K562 (cell line): ENCODE results near the gene ERFL. TPM values are rescaled to one million over a fixed set of nuclear protein-coding genes. Genes with fewer than 3 reads are reported as not detected.

Source experiments
- ATF1 ChIP-seq, 2 experiments: fragments of 450-650 bp in 1 of 2; IDR thresholded peaks; 2 replicates each; pipeline ENCODE4 v1.6.1; 2016; ENCODE audit warnings: missing compliant biosample characterization in 1 of 2, missing genetic modification characterization in 1 of 2
- ATF7 ChIP-seq: fragments of 450-650 bp; IDR thresholded peaks from 2 replicates; pipeline ENCODE4 v1.7.1; 2014; ENCODE audit warnings: mild to moderate bottlenecking, moderate library complexity
- HCFC1 ChIP-seq: IDR thresholded peaks from 2 replicates; pipeline ENCODE4 v1.6.1; 2012; ENCODE audit warnings: low read depth, low read length, improper control_type of control experiment
- IRF2 ChIP-seq: sonication (generic); formaldehyde crosslinking; IDR thresholded peaks from 2 replicates; pipeline ENCODE4 v1.8.1; 2022; ENCODE audit warnings: mild to moderate bottlenecking, missing genetic modification reagents
- JUN ChIP-seq, 2 experiments: sonication (generic) in 1 of 2; formaldehyde crosslinking in 1 of 2; IDR thresholded peaks; 2 replicates each; pipeline versions ENCODE4 v1.6.1 to v1.8.0; 2012 to 2022; ENCODE audit warnings: borderline replicate concordance in 2 of 2, mild to moderate bottlenecking in 2 of 2, improper control_type of control experiment in 1 of 2, low read depth in 1 of 2, low read length in 1 of 2, missing genetic modification reagents in 1 of 2
- KLF6 ChIP-seq: fragments of 250-450 bp; sonication (Bioruptor Pico); IDR thresholded peaks from 2 replicates; pipeline ENCODE4 v1.4.0; 2020; ENCODE audit warnings: mild to moderate bottlenecking, moderate library complexity, borderline replicate concordance
- MBD2 ChIP-seq: sonication (generic); IDR thresholded peaks from 2 replicates; pipeline ENCODE4 v1.6.1; 2016; ENCODE audit warnings: low read depth, borderline replicate concordance
- NCOA6 ChIP-seq: fragments of 450-650 bp; IDR thresholded peaks from 2 replicates; pipeline ENCODE4 v1.6.1; 2017; ENCODE audit warnings: mild to moderate bottlenecking
- NR1H2 ChIP-seq: sonication (generic); formaldehyde crosslinking; IDR thresholded peaks from 2 replicates; pipeline ENCODE4 v1.4.0; 2020; ENCODE audit warnings: mild to moderate bottlenecking, missing genetic modification reagents
- NRF1 ChIP-seq, 2 experiments: fragments of 450-650 bp; IDR thresholded peaks in 1 of 2; conservative IDR thresholded peaks in 1 of 2; 2 replicates each; pipeline ENCODE4 v1.6.1; 2014; ENCODE audit warnings: mild to moderate bottlenecking in 2 of 2
- YY1 ChIP-seq, 3 experiments: IDR thresholded peaks; 2 replicates each; pipeline ENCODE4 v1.6.1; 2011; ENCODE audit warnings: low read length in 2 of 3, mild to moderate bottlenecking in 2 of 3, moderate library complexity in 2 of 3, borderline replicate concordance in 1 of 3, control low read depth in 1 of 3, low read depth in 1 of 3; ENCODE audit not compliant: insufficient read depth in 3 of 3, insufficient replicate concordance in 2 of 3, control insufficient read depth in 1 of 3, insufficient read length in 1 of 3; ENCODE audit errors: extremely low read depth in 1 of 3
- ZEB2 ChIP-seq: fragments of 450-650 bp; IDR thresholded peaks from 2 replicates; pipeline ENCODE4 v1.6.1; 2016
- ZNF12 ChIP-seq: sonication (generic); formaldehyde crosslinking; IDR thresholded peaks from 2 replicates; pipeline ENCODE4 v1.4.0; 2020; ENCODE audit warnings: mild to moderate bottlenecking, missing genetic modification reagents
- ZNF143 ChIP-seq: sonication (generic); formaldehyde crosslinking; IDR thresholded peaks from 2 replicates; pipeline ENCODE4 v1.9.0; 2022; ENCODE audit warnings: mild to moderate bottlenecking, missing genetic modification reagents
- ZNF184 ChIP-seq: sonication (generic); formaldehyde crosslinking; IDR thresholded peaks from 2 replicates; pipeline ENCODE4 v1.5.0; 2020; ENCODE audit warnings: missing genetic modification reagents
- ZNF354B ChIP-seq: fragments of 250-450 bp; sonication (Bioruptor Pico); IDR thresholded peaks from 2 replicates; pipeline ENCODE4 v1.4.0; 2020
- polyA plus RNA-seq, 8 experiments: library from polyadenylated mRNA; depleted of rRNA in 4 of 8; stranded (reverse) in 5 of 8; unstranded in 3 of 8; fragments of >200 nt; fragmentation: Nextera tagmentation in 2 of 8; fragmentation: Illumina TruSeq in 1 of 8; extraction: Ambion mirVana in 2 of 8; extraction: Trizol in 1 of 8; gene quantifications; 2 replicates each; pipeline versions ENCODE4 v1.2.1 to v1.2.3, GENCODE V29; 2011 to 2014; ENCODE audit warnings: inconsistent platforms in 1 of 8, missing spikeins in 1 of 8
- total RNA-seq, 7 experiments: library from RNA; depleted of rRNA in 6 of 7; stranded (reverse); fragments of >200 nt in 6 of 7; fragmentation: Illumina TruSeq in 2 of 7; extraction: Trizol in 2 of 7; gene quantifications; 2 replicates each; pipeline versions ENCODE4 v1.2.1 to v1.2.3, GENCODE V29; 2011 to 2021; ENCODE audit warnings: low replicate concordance in 1 of 7
- TF ChIP-seq, protein P1 (sequence below): fragments of 250-450 bp; sonication (Bioruptor Pico); IDR thresholded peaks from 2 replicates; pipeline ENCODE4 v1.4.0; 2020
- TF ChIP-seq, protein P2 (sequence below), 3 experiments: IDR thresholded peaks in 2 of 3; conservative IDR thresholded peaks in 1 of 3; 2 replicates each; pipeline ENCODE4 v1.5.1; 2011 to 2012; ENCODE audit warnings: low read length in 3 of 3, mild to moderate bottlenecking in 3 of 3, control low read depth in 2 of 3, improper control_type of control experiment in 1 of 3, inconsistent platforms in 1 of 3, low read depth in 1 of 3, mixed read lengths in 1 of 3, moderate library complexity in 1 of 3; ENCODE audit not compliant: insufficient read depth in 2 of 3
- TF ChIP-seq, protein P3 (sequence below): conservative IDR thresholded peaks from 2 replicates; pipeline ENCODE4 v1.6.1; 2011; ENCODE audit warnings: low read depth, mild to moderate bottlenecking, low read length; ENCODE audit not compliant: control insufficient read depth
- TF ChIP-seq, protein P4 (sequence below): fragments of 450-650 bp; IDR thresholded peaks from 2 replicates; pipeline ENCODE4 v1.6.1; 2016; ENCODE audit warnings: antibody characterized with exemption

Gene ERFL
- total and polyA plus RNA-seq, 9 of the 15 experiments (the other 6 are each of a cell fraction or from before 2014, with no cell fraction given), result 0.07 to 0.75 (median 0.32) TPM; not detected in 4

DNA sequence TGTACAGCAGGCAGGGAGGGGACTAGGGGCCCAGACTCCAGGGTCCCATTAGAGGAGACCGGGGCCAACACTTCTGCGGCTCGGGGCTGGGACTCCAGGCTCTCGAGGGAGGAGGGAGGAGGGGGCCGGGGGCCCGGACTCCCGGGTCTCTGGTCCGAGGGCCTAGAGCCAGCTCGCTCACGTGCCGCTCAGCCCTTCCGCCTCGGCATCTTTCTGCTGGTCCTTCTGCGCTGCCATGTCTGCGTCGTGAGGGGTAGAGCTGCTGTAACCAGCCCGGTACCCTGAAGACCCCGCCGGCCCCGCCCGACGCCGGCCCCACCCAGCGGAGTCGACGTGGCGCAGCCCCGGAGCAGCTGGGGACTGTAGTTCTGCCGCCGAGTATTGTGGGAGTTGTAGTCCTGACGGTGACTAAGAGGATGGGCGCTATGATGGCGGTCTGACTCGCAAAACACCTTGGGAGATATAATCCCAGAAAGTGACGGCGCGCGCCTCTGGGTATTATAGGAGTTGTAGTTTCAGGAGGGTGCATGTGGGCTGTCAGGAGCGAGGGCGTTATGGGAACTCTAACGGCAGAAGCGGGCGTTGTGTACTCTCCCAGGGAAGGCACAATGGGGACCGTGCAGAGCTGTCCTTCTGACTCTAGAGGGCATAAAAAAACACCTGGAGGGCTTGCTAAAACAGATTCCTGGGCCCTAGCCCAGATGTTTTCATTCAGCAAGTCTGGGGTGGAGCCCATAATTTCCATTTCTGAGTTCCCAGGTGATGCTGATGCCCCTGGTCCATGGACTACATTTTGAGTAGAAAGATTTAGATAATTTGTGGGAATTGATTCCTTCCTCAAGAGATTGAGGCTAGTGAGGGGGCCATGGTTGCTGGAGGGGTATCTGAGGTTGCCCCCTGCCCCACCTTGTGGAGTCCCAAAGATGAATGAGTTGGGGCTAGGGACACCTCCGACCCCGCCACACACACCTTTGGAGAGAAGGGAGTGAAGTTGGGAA, 31.1 kb upstream of the ERFL start, which contains the start of gene RABAC1 (continued):
- TF ChIP-seq, protein P1, sequence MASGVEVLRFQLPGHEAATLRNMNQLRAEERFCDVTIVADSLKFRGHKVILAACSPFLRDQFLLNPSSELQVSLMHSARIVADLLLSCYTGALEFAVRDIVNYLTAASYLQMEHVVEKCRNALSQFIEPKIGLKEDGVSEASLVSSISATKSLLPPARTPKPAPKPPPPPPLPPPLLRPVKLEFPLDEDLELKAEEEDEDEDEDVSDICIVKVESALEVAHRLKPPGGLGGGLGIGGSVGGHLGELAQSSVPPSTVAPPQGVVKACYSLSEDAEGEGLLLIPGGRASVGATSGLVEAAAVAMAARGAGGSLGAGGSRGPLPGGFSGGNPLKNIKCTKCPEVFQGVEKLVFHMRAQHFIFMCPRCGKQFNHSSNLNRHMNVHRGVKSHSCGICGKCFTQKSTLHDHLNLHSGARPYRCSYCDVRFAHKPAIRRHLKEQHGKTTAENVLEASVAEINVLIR (CRISPR knock-in tag), result peak; percentile 76
- TF ChIP-seq NCOA6, result peak; percentile 67; the same call in 1 of the 2 replicates
- no peak for TF ChIP-seq ATF1 (CRISPR knock-in tag; IDR thresholded peaks at IDR 0.05)
- TF ChIP-seq ATF1 (tag; IDR thresholded peaks at IDR 0.05), result peak; percentile 95
- TF ChIP-seq NR1H2 (CRISPR knock-in tag), result no peak
- peak; percentile 52 for TF ChIP-seq ATF7
- peak; percentile 75; the same call in 1 of the 2 replicates for TF ChIP-seq ZEB2
- peak; percentile 80 to 83 for TF ChIP-seq NRF1 (conservative IDR thresholded peaks at IDR 0.05 in 1 of 2, IDR thresholded peaks at IDR 0.05 in 1 of 2)
- 0 out of 2 replicates have a peak, but pooled peaks have one; percentile 25 for TF ChIP-seq ZNF12 (CRISPR knock-in tag)
- peak; percentile 96 for TF ChIP-seq ZNF143
- TF ChIP-seq, protein P2, sequence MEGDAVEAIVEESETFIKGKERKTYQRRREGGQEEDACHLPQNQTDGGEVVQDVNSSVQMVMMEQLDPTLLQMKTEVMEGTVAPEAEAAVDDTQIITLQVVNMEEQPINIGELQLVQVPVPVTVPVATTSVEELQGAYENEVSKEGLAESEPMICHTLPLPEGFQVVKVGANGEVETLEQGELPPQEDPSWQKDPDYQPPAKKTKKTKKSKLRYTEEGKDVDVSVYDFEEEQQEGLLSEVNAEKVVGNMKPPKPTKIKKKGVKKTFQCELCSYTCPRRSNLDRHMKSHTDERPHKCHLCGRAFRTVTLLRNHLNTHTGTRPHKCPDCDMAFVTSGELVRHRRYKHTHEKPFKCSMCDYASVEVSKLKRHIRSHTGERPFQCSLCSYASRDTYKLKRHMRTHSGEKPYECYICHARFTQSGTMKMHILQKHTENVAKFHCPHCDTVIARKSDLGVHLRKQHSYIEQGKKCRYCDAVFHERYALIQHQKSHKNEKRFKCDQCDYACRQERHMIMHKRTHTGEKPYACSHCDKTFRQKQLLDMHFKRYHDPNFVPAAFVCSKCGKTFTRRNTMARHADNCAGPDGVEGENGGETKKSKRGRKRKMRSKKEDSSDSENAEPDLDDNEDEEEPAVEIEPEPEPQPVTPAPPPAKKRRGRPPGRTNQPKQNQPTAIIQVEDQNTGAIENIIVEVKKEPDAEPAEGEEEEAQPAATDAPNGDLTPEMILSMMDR (IDR thresholded peaks at IDR 0.05 in 2 of 3, conservative IDR thresholded peaks at IDR 0.05 in 1 of 3; ENCODE audit: insufficient read depth in 2 of 3, low read depth in 1 of 3, low read length in 3 of 3), result peak; percentile 51 to 60 (median 59)
- peak; percentile 96 for TF ChIP-seq HCFC1
- TF ChIP-seq, protein P3, sequence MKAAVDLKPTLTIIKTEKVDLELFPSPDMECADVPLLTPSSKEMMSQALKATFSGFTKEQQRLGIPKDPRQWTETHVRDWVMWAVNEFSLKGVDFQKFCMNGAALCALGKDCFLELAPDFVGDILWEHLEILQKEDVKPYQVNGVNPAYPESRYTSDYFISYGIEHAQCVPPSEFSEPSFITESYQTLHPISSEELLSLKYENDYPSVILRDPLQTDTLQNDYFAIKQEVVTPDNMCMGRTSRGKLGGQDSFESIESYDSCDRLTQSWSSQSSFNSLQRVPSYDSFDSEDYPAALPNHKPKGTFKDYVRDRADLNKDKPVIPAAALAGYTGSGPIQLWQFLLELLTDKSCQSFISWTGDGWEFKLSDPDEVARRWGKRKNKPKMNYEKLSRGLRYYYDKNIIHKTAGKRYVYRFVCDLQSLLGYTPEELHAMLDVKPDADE, result peak; percentile 98
- TF ChIP-seq YY1 (IDR thresholded peaks at IDR 0.05; ENCODE audit: borderline replicate concordance in 1 of 3, control insufficient read depth in 1 of 3, extremely low read depth in 1 of 3, insufficient read depth in 3 of 3, insufficient read length in 1 of 3, insufficient replicate concordance in 2 of 3, low read depth in 1 of 3, low read length in 2 of 3), result peak; percentile 68 to 96 (median 91)
- no peak for TF ChIP-seq IRF2
- TF ChIP-seq KLF6 (CRISPR knock-in tag), result peak; percentile 93; the same call in 1 of the 2 replicates
- peak; percentile 85 for TF ChIP-seq MBD2
- TF ChIP-seq, protein P4, sequence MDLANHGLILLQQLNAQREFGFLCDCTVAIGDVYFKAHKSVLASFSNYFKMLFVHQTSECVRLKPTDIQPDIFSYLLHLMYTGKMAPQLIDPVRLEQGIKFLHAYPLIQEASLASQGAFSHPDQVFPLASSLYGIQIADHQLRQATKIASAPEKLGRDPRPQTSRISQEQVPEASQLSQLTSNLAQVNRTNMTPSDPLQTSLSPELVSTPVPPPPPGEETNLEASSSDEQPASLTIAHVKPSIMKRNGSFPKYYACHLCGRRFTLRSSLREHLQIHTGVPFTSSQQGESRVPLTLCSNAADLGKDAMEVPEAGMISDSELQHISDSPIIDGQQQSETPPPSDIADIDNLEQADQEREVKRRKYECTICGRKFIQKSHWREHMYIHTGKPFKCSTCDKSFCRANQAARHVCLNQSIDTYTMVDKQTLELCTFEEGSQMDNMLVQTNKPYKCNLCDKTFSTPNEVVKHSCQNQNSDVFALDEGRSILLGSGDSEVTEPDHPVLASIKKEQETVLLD, result peak; percentile 77
- TF ChIP-seq JUN (IDR thresholded peaks at IDR 0.05; ENCODE audit: borderline replicate concordance, low read depth, low read length), result peak; percentile 46; the same call in 1 of the 2 replicates
- no peak for TF ChIP-seq JUN (CRISPR knock-in tag; IDR thresholded peaks at IDR 0.05; ENCODE audit: borderline replicate concordance)
- TF ChIP-seq ZNF184 (CRISPR knock-in tag), result no peak
- TF ChIP-seq ZNF354B (CRISPR knock-in tag), result no peak
